HG02642 (cell line): ENCODE results near the gene GTSE1.

Experiments used
- ATAC-seq: cut with Tn5 transposase; IDR thresholded peaks from one replicate; pipeline ENCODE4 v1.9.1; 2021; ENCODE audit warnings: mild to moderate bottlenecking; ENCODE audit not compliant: unreplicated experiment, poor library complexity

Gene GTSE1

GRCh38 chr22:46273432-46274148 is 23.1 kb upstream of the GTSE1 start:
- ATAC-seq = no peak

GRCh38 chr22:46274381-46274780 is 22.3 kb upstream of the GTSE1 start:
- no peak for ATAC-seq

- ATAC-seq = no peak
These were observed 21.1 kb upstream of the GTSE1 start for GRCh38 chr22:46275455-46276122.

- no peak for ATAC-seq
These were observed 20.1 kb upstream of the GTSE1 start for GRCh38 chr22:46276563-46276962.

GRCh38 chr22:46278656-46279645 is 17.7 kb upstream of the GTSE1 start:
- ATAC-seq = no peak

GRCh38 chr22:46280063-46280817 is 16.4 kb upstream of the GTSE1 start:
- no peak for ATAC-seq

- no peak for ATAC-seq
These were observed 15.6 kb upstream of the GTSE1 start for GRCh38 chr22:46280999-46281623.

- no peak for ATAC-seq
These were observed 14.6 kb upstream of the GTSE1 start for GRCh38 chr22:46281866-46282678.

- no peak for ATAC-seq
These were observed 10.7 kb upstream of the GTSE1 start for GRCh38 chr22:46286006-46286405.

- no peak for ATAC-seq
These were observed 9.5 kb upstream of the GTSE1 start for GRCh38 chr22:46286941-46287872.

GRCh38 chr22:46287873-46288751 is 8.6 kb upstream of the GTSE1 start:
- ATAC-seq = peak; percentile 71

GRCh38 chr22:46288846-46289243 is 7.8 kb upstream of the GTSE1 start:
- ATAC-seq = peak; percentile 9

GRCh38 chr22:46289244-46289891 is 7.3 kb upstream of the GTSE1 start:
- no peak for ATAC-seq

GRCh38 chr22:46290121-46290842 is 6.4 kb upstream of the GTSE1 start:
- ATAC-seq = no peak

- no peak for ATAC-seq
These were observed 5.6 kb upstream of the GTSE1 start for GRCh38 chr22:46290843-46291785.
